D721Med (cell line): ENCODE measurements around the gene MAGEC3.

ENCODE experiments used
- DNase-seq: peaks from one replicate; pipeline ENCODE4 v3.0.0; 2011; ENCODE audit warnings: low spot score; ENCODE audit not compliant: insufficient read length
- FAIRE-seq: peaks from 2 replicates; lab custom pipeline; 2011; peaks lifted over from hg19 to GRCh38; lab: Jason Lieb, UNC
- TF ChIP-seq, protein P1 (sequence below): IDR thresholded peaks from 2 replicates; pipeline ENCODE4 v1.5.1; 2012; ENCODE audit warnings: mild to moderate bottlenecking, control low read depth; ENCODE audit not compliant: insufficient read depth; ENCODE audit errors: missing control alignments

MAGEC3 gene

DNA sequence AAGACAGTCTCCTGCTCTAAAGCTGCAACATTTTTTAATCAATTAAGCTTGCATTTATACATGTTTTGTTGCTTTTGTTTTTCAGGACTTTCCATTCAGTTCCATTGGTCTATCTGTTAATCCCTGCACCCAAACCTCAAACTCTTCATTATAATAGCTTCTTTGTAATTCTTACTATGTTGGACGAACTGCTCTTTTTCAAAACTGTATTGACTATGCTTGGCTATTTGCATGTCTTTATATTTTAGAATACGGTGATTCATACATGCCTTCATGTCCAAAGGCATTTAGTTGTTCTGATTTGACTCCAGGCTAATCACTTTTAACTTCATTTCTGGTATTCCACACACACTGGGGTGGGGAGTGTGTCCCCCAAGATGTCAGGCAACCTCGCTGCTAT lies 79.7 kb downstream of the MAGEC3 start:
- DNase-seq: no peak
- FAIRE-seq: no peak
- TF ChIP-seq, protein P1, sequence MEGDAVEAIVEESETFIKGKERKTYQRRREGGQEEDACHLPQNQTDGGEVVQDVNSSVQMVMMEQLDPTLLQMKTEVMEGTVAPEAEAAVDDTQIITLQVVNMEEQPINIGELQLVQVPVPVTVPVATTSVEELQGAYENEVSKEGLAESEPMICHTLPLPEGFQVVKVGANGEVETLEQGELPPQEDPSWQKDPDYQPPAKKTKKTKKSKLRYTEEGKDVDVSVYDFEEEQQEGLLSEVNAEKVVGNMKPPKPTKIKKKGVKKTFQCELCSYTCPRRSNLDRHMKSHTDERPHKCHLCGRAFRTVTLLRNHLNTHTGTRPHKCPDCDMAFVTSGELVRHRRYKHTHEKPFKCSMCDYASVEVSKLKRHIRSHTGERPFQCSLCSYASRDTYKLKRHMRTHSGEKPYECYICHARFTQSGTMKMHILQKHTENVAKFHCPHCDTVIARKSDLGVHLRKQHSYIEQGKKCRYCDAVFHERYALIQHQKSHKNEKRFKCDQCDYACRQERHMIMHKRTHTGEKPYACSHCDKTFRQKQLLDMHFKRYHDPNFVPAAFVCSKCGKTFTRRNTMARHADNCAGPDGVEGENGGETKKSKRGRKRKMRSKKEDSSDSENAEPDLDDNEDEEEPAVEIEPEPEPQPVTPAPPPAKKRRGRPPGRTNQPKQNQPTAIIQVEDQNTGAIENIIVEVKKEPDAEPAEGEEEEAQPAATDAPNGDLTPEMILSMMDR: no peak

DNA sequence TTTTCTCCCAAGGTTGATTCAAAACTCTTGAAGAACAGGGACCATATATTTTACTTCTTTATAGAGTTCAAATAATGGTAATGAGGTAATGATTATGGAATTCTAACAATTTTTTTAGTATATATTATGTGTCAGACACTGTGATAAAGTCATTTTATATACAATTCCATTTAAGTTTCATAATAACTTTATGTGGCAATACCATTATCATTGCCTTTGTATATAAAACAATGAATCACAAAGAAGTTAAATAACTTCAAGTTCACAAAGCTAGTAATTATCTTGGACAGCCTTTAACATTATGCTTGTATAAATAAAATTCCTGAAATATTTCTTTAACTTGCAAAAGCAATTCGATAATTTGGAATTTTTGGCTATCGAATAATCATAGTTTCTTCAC lies 86.2 kb downstream of the MAGEC3 start:
- FAIRE-seq: no peak
- TF ChIP-seq, protein P1: no peak
- DNase-seq: no peak

DNA sequence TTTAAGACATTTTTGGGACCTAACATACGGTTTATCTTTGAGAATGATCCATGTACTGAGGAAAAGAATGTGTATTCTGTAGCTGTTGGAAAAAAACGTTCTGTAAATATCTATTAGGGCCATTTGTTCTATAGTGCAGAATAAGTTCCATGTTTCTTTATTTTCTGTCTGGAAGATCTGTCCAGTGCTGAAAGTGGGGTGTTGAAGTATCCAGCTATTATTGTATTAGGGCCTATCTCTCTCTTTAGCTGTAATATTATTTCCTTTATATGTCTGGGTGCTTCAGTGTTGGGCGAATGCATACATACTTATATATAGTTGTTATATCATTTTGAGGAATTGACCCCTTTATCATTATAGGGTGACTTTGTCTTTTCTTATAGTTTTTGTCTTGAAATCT lies 90.3 kb downstream of the MAGEC3 start:
- FAIRE-seq: peak; percentile 51
- TF ChIP-seq, protein P1: no peak
- DNase-seq: no peak

DNA sequence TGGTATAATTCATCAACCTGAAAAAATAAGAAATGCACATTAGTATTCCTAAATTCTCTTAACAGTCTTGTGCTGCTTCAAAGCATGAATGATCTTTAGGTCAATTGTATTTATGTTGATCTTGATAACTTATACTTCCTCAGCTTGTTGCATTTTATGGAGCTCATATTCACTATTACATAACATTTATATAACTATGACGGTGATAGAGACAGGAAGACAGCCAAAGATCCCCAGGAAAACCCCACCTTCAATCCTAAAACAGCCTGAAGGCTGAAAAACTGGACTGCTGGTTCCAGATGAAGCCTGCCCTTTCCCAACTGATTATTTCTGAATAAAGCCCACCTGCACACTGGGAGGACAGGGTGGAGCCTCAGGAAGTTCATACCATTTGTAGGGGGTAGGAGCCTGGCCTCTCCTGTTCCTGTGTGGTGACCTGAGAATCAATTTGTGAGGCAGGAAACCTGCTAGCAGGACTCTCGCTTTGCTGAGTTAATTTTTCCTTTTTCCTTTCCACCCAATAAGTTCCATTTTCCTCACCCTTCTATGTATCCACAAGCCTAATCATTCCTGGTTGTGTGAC lies 96.0 kb downstream of the MAGEC3 start:
- FAIRE-seq (no peak), DNase-seq (no peak)
- TF ChIP-seq, protein P1: no peak

DNA sequence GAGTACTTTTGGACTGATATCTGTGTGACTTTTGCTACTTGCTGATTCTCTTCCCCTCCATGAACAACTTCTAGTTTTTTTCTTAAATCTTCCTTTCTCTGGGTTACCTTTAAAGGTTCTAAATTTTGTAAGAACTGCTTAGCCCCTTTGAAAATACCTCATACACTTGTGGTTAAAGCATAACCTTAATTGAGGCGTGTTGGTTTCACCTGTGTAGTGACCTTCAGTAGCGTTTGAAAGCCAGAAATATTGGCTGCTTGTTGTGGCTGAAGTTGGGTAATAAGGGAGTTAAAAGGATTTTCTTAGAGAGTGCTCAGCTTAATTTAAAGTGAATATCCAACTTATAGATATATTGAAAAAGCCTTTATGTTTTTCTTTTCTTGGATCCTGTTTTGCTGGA lies 97.5 kb downstream of the MAGEC3 start:
- TF ChIP-seq, protein P1: no peak
- FAIRE-seq: no peak
- no peak for DNase-seq

DNA sequence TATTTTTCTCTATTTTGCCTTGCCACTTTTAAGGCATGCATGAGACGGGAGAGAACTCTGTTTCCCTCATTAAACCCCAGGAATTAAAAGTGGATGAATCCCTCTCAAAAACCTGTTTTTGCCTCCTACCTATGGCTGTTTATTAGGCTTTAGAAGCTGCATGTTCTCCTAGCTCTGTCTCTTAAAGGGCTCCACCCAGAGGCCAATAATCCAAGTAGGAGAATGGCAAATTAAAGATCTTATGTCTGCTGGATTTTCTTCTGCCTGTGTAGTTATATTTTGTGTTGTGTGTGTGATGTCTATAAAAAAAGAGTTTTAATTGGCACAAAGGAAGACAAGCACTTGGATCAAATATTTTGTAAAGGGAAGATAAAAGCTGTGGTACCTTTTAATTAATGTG lies 98.0 kb downstream of the MAGEC3 start:
- TF ChIP-seq, protein P1: no peak
- DNase-seq: no peak

DNA sequence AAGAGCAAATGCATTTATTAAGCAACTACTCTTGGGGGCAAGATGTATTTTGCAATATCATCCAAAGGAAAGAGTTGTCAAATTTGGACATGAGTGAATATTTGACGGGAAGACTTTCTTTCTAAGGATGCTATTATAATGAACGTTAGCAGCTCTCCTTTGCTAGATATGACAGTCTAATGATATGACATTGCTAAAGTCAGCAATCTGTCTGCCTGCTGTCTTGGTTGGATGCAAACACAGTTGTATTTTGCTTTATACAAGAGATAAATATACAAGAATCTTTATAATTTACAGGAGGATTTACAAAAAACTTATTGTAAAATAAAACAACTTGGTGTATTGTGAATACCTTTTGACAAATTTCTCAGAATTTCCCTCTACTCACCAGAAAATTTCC lies 103.1 kb downstream of the MAGEC3 start:
- DNase-seq (no peak), FAIRE-seq (no peak)
- TF ChIP-seq, protein P1: no peak

More for the DNA sequence above, 98.0 kb downstream of the MAGEC3 start:
- FAIRE-seq: no peak
